ENCODE results near the gene PMAIP1. TPM values are rescaled to one million over a fixed set of nuclear protein-coding genes. Genes with fewer than 3 reads are reported as not detected.

The PMAIP1 gene
- total RNA-seq, 2 donors from 2014 or later = 56.6 to 106 TPM

GRCh38 chr18:59906203-59906602, 6.4 kb downstream of the PMAIP1 start:
- H3K36me3 Mint-ChIP-seq (ENCODE audit: low read depth) = peaks cover 22% of the 10 kb centered on the region
- no peak overlapping the region for H3K9ac ChIP-seq (ENCODE audit: extremely low read depth, low read length, poor library complexity, severe bottlenecking)
- no peak overlapping the region for H3K4me3 ChIP-seq (ENCODE audit: low read length)
- TF ChIP-seq CTCF (conservative IDR thresholded peaks at IDR 0.05) = no peak
- no peak for DNase-seq
- H3K4me1 Mint-ChIP-seq = peaks cover 56% of the 10 kb centered on the region
- H3K27me3 ChIP-seq (ENCODE audit: control insufficient read depth, insufficient read depth, low read length, poor library complexity, severe bottlenecking) = no peaks in the 10 kb centered on the region
- H3K27ac Mint-ChIP-seq = no peak overlapping the region
- no peak overlapping the region for H3K4me3 Mint-ChIP-seq
- 73 to 87% methylated on average over 2 to 3 of the region's 3 CpGs for WGBS, 2 experiments (ENCODE audit: insufficient coverage in 1 of 2, insufficient read length in 1 of 2)
- H3K27ac ChIP-seq (ENCODE audit: low read depth, low read length) = no peak overlapping the region
- no peaks in the 10 kb centered on the region for H3K27me3 Mint-ChIP-seq (ENCODE audit: insufficient read depth)
- peaks cover 8% of the 10 kb centered on the region for H3K36me3 ChIP-seq (ENCODE audit: control insufficient read depth, insufficient read depth, low read length)
- no peaks in the 10 kb centered on the region for H3K9me3 Mint-ChIP-seq
- no peaks in the 10 kb centered on the region for H3K9me3 ChIP-seq (ENCODE audit: control insufficient read depth, low read length)
- peaks cover 5% of the 10 kb centered on the region for H3K4me1 ChIP-seq (ENCODE audit: control insufficient read depth, insufficient read depth, low read length)

- H3K36me3 ChIP-seq (ENCODE audit: control insufficient read depth, insufficient read depth, low read length) = peaks cover 8% of the 10 kb centered on the region
- Mint-ChIP-seq H3K4me3 (no peak overlapping the region), H3K27me3 (ENCODE audit: insufficient read depth) (no peaks in the 10 kb centered on the region), H3K27ac (no peak overlapping the region), H3K4me1 (peaks cover 53% of the 10 kb centered on the region), H3K9me3 (no peaks in the 10 kb centered on the region), H3K36me3 (ENCODE audit: low read depth) (peaks cover 15% of the 10 kb centered on the region)
- 75 to 79% methylated on average over 3 to 5 of the region's 5 CpGs for WGBS, 2 experiments (ENCODE audit: insufficient coverage in 1 of 2, insufficient read length in 1 of 2)
- H3K27ac ChIP-seq (ENCODE audit: low read depth, low read length) = no peak overlapping the region
- no peak overlapping the region for H3K4me3 ChIP-seq (ENCODE audit: low read length)
- peaks cover 5% of the 10 kb centered on the region for H3K4me1 ChIP-seq (ENCODE audit: control insufficient read depth, insufficient read depth, low read length)
- DNase-seq = no peak
- no peak for TF ChIP-seq CTCF (conservative IDR thresholded peaks at IDR 0.05)
- no peaks in the 10 kb centered on the region for H3K27me3 ChIP-seq (ENCODE audit: control insufficient read depth, insufficient read depth, low read length, poor library complexity, severe bottlenecking)
- no peak overlapping the region for H3K9ac ChIP-seq (ENCODE audit: extremely low read depth, low read length, poor library complexity, severe bottlenecking)
- H3K9me3 ChIP-seq (ENCODE audit: control insufficient read depth, low read length) = no peaks in the 10 kb centered on the region
These were observed 7.4 kb downstream of the PMAIP1 start for GRCh38 chr18:59907172-59907571.

- peaks cover 48% of the 10 kb centered on the region for H3K4me1 Mint-ChIP-seq
- H3K36me3 Mint-ChIP-seq (ENCODE audit: low read depth) = peaks cover 11% of the 10 kb centered on the region
These were observed 7.9 kb downstream of the PMAIP1 start for GRCh38 chr18:59907660-59908059.

More at GRCh38 chr18:59907660-59908059, 7.9 kb downstream of the PMAIP1 start:
- H3K4me1 ChIP-seq (ENCODE audit: control insufficient read depth, insufficient read depth, low read length) = peaks cover 5% of the 10 kb centered on the region
- Mint-ChIP-seq H3K9me3 (no peaks in the 10 kb centered on the region), H3K27me3 (ENCODE audit: insufficient read depth) (no peaks in the 10 kb centered on the region), H3K27ac (no peak overlapping the region), H3K4me3 (no peak overlapping the region)
- H3K36me3 ChIP-seq (ENCODE audit: control insufficient read depth, insufficient read depth, low read length) = peaks cover 8% of the 10 kb centered on the region
- WGBS, 2 experiments (ENCODE audit: insufficient coverage in 1 of 2, insufficient read length in 1 of 2) = 96 to 100% methylated on average over 2 to 3 of the region's 4 CpGs
- H3K9ac ChIP-seq (ENCODE audit: extremely low read depth, low read length, poor library complexity, severe bottlenecking) = no peak overlapping the region
- no peak for TF ChIP-seq CTCF (conservative IDR thresholded peaks at IDR 0.05)
- H3K4me3 ChIP-seq (ENCODE audit: low read length) = no peak overlapping the region
- H3K27me3 ChIP-seq (ENCODE audit: control insufficient read depth, insufficient read depth, low read length, poor library complexity, severe bottlenecking) = no peaks in the 10 kb centered on the region
- no peak overlapping the region for H3K27ac ChIP-seq (ENCODE audit: low read depth, low read length)
- H3K9me3 ChIP-seq (ENCODE audit: control insufficient read depth, low read length) = no peaks in the 10 kb centered on the region
- no peak for DNase-seq

Measured in endodermal cell (in vitro differentiated cells).